ENCODE data around the gene UBE2A.

- TF ChIP-seq CTCF (IDR thresholded peaks at IDR 0.05) (no peak), POLR2A (IDR thresholded peaks at IDR 0.05) (no peak)
Observed at GRCh38 chrX:119537487-119537886, 36.9 kb upstream of the UBE2A start.

Data from uterus (tissue), 2 donors.